ENCODE data around the gene TRIM10.
A peak's percentile ranks its signal among the peaks of the same experiment; 100 is the strongest.

The TRIM10 gene

GRCh38 chr6:30135147-30135546 lies 25.9 kb downstream of the TRIM10 start:
- TF ChIP-seq CTCF (IDR thresholded peaks at IDR 0.05; ENCODE audit: insufficient read depth, missing control alignments) = no peak
- FAIRE-seq (no peak), DNase-seq (ENCODE audit: insufficient read length, low spot score) (no peak)

- FAIRE-seq = no peak
- no peak for TF ChIP-seq CTCF (IDR thresholded peaks at IDR 0.05; ENCODE audit: insufficient read depth, missing control alignments)
Measured at GRCh38 chr6:30131947-30132497, 29.0 kb downstream of the TRIM10 start.

GRCh38 chr6:30130887-30131862 lies 29.8 kb downstream of the TRIM10 start:
- DNase-seq (ENCODE audit: insufficient read length, low spot score) (peak; percentile 46), FAIRE-seq (no peak)
- TF ChIP-seq CTCF (IDR thresholded peaks at IDR 0.05; ENCODE audit: insufficient read depth, missing control alignments) = peak; percentile 99

More at GRCh38 chr6:30131947-30132497, 29.0 kb downstream of the TRIM10 start:
- no peak for DNase-seq (ENCODE audit: insufficient read length, low spot score)

- TF ChIP-seq CTCF (IDR thresholded peaks at IDR 0.05; ENCODE audit: insufficient read depth, missing control alignments) = no peak
- DNase-seq (ENCODE audit: insufficient read length, low spot score) (no peak), FAIRE-seq (no peak)
Measured at GRCh38 chr6:30130179-30130679, 30.8 kb downstream of the TRIM10 start.

- DNase-seq (ENCODE audit: insufficient read length, low spot score) (no peak), FAIRE-seq (no peak)
- TF ChIP-seq CTCF (IDR thresholded peaks at IDR 0.05; ENCODE audit: insufficient read depth, missing control alignments) = no peak
Measured at GRCh38 chr6:30129265-30130178, 31.5 kb downstream of the TRIM10 start.

GRCh38 chr6:30127238-30128093 lies 33.5 kb downstream of the TRIM10 start:
- DNase-seq (ENCODE audit: insufficient read length, low spot score) = no peak
- FAIRE-seq = no peak
- no peak for TF ChIP-seq CTCF (IDR thresholded peaks at IDR 0.05; ENCODE audit: insufficient read depth, missing control alignments)

Measured in D721Med (cell line).